ENCODE measurements around the gene CACFD1.

The CACFD1 gene

DNA sequence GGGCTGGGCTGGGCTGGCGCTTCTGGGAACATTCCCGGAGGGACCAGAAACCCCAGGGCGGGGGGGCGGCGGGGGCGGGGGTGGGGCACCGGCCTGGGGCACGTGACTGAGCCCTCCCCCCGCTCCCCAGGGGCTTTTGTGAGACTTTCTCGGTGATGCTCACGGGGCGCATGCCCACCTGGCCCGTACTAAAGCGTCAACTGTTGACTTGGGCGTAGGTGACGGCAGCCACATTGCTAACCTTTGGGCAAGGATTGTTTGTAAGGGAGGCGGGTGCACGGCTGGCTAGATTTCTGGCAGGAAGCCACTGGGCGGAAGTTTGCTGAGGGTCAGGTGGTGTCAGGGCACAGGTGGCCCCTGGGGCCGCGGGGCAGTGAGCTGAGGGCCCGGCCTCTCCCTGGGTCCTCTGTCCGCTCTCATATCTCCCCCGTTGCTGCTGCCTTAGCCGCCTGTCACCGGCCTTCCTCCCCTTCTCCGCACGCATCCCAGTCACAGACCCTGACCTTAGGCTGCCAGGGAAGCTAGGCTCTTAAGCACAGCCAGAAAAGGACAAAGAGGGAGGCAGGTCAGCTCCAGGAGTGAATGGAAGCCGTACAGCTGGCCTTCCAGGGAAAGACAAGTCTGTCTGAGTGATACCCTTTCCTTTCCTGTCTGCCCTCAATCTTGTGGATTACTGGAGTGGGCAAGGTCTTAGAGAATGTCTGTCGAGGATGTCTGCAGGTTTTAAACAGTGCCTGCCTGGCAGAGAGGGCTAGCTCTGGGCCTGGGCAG, 812 bp downstream of the CACFD1 start:
- Histone ChIP-seq H3K36me3 (no peaks in the 10 kb centered on the region), H3K9me3 (no peaks in the 10 kb centered on the region), H3K27ac (peak overlapping the region; percentile 79), H3K4me1 (ENCODE audit: control insufficient read depth in 1 of 2, insufficient read depth in 1 of 2, low read depth in 1 of 2, low read length in 1 of 2) (peaks cover 13 to 15% of the 10 kb centered on the region in 2 experiments), H3K27me3 (peaks cover 47% of the 10 kb centered on the region), H3K4me3 (ENCODE audit: low read depth in 1 of 2, low read length in 1 of 2) (peak overlapping the region; percentile 83 to 86)
- TF ChIP-seq, protein P1, sequence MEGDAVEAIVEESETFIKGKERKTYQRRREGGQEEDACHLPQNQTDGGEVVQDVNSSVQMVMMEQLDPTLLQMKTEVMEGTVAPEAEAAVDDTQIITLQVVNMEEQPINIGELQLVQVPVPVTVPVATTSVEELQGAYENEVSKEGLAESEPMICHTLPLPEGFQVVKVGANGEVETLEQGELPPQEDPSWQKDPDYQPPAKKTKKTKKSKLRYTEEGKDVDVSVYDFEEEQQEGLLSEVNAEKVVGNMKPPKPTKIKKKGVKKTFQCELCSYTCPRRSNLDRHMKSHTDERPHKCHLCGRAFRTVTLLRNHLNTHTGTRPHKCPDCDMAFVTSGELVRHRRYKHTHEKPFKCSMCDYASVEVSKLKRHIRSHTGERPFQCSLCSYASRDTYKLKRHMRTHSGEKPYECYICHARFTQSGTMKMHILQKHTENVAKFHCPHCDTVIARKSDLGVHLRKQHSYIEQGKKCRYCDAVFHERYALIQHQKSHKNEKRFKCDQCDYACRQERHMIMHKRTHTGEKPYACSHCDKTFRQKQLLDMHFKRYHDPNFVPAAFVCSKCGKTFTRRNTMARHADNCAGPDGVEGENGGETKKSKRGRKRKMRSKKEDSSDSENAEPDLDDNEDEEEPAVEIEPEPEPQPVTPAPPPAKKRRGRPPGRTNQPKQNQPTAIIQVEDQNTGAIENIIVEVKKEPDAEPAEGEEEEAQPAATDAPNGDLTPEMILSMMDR (IDR thresholded peaks at IDR 0.05), result no peak

DNA sequence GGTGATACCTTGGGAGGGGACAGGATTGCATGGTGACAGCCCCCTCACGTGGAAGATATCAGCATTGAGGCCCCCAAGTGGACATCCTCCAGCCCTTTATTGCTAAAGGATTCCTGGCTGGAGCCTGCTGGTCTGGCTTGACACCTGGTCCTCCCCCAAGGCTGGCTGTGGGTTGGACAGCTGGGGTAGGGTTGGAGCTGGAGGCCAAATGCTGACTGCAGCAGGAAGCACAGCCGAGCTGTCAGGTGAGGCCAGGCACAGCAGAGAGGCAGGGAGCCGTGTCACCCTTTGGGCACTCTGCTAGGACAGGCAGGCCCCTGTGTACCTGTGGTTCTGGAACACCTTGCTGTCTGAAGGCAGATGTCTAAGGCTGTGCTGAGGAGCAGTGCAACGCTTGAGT, 2.2 kb downstream of the CACFD1 start:
- Histone ChIP-seq H3K9me3 (no peaks in the 10 kb centered on the region), H3K36me3 (no peaks in the 10 kb centered on the region), H3K27me3 (peaks cover 53% of the 10 kb centered on the region), H3K4me3 (ENCODE audit: low read depth in 1 of 2, low read length in 1 of 2) (no peak overlapping the region), H3K4me1 (ENCODE audit: control insufficient read depth in 1 of 2, insufficient read depth in 1 of 2, low read depth in 1 of 2, low read length in 1 of 2) (peaks cover 13 to 15% of the 10 kb centered on the region in 2 experiments), H3K27ac (no peak overlapping the region)
- TF ChIP-seq, protein P1 (IDR thresholded peaks at IDR 0.05), result no peak

DNA sequence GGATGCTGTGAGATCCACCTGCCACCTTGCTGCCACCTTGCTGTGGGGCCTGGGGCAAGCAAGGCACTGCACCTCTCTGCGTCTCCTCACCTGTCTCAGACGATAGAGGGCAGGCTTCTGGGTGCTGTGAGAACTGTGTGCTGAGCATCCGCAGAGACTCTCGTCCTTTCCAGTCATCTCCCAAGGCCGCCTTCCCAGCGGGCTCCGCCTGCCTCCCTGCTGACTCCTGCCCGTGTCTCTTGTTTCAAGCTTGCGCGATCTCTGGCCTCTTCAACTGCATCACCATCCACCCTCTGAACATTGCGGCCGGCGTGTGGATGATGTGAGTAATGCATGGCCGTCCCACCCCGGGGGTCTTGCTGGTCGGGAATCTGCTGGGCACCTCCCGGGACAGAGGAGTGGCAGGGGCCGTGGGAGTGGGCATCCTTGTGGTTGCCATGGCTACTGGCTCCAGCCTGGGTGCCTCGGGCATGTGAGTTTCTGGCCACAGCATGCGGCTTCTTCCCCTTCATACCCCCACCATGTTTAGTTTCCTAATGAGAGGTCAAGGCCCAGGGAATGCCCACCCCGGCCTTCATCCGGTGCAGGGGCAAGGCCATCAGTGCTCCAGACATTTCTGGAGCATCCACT, 3.6 kb downstream of the CACFD1 start:
- Histone ChIP-seq H3K4me1 (ENCODE audit: control insufficient read depth in 1 of 2, insufficient read depth in 1 of 2, low read depth in 1 of 2, low read length in 1 of 2) (peaks cover 13 to 15% of the 10 kb centered on the region in 2 experiments), H3K9me3 (no peaks in the 10 kb centered on the region), H3K36me3 (no peaks in the 10 kb centered on the region), H3K27me3 (peaks cover 44% of the 10 kb centered on the region), H3K27ac (no peak overlapping the region), H3K4me3 (ENCODE audit: low read depth in 1 of 2, low read length in 1 of 2) (no peak overlapping the region)
- TF ChIP-seq, protein P1 (IDR thresholded peaks at IDR 0.05), result no peak

DNA sequence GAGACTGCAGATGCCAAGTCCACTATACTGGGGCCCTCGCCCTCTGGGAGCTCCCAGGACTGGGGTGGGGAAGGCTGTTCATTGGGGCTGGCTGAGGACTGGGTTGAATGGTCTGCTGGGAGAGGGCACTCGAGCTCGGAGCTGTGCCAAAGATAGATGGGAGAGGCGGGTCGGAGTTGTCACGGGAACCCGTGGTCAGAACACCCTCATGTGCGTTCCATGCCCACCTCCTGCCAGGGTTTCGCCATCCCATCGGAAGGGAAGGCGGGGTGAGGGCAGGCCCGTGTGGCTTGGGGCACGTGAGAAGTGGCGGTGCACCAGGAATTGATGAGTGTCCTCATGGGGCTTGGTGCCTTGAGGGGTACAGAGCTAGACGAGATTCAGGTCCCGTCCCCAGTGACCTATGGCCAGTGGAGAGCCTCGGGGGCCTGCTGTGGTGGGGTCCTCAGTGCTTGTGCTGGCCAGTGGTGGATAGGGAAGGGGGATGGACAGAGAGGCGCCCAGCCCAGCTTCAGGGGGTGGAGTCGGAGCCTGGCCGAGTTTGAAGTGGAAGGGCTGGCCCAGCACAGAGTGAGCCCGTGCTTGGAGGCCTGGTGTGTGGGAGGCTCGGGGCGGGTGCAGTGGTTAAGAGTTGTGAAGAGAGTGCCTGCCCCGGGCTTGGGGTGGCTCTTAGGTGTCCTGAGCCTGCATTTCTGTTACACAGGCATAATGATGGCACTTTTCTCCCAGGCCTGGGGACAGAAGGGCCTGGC, 4.3 kb downstream of the CACFD1 start:
- Histone ChIP-seq H3K4me3 (ENCODE audit: low read depth in 1 of 2, low read length in 1 of 2) (no peak overlapping the region), H3K36me3 (no peaks in the 10 kb centered on the region), H3K9me3 (no peaks in the 10 kb centered on the region), H3K27ac (no peak overlapping the region), H3K27me3 (peaks cover 38% of the 10 kb centered on the region), H3K4me1 (ENCODE audit: control insufficient read depth in 1 of 2, insufficient read depth in 1 of 2, low read depth in 1 of 2, low read length in 1 of 2) (peaks cover 8 to 13% of the 10 kb centered on the region in 2 experiments)
- TF ChIP-seq, protein P1 (IDR thresholded peaks at IDR 0.05), result no peak

DNA sequence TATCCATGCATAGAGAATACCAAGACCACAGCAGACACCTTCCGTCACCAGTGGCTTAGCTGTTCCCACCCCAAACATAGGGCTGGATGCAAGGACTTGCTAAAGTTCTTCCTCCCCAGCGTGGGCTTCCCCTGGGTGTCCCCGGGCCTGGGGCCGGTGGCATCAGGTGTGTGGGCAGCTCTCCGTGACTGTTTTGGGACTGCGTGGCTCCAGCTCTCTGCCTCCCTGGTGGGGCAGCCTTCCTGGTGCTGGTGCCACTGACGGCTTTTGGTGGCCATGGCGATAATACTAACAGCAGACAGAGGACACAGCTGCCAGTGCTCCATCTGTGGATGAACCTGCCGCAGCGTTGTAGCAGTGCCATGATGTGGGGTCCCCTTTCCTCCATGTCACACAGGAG, 4.9 kb downstream of the CACFD1 start:
- Histone ChIP-seq H3K4me1 (ENCODE audit: control insufficient read depth in 1 of 2, insufficient read depth in 1 of 2, low read depth in 1 of 2, low read length in 1 of 2) (peaks cover 5 to 9% of the 10 kb centered on the region in 2 experiments), H3K27ac (no peak overlapping the region), H3K9me3 (no peaks in the 10 kb centered on the region), H3K27me3 (peaks cover 36% of the 10 kb centered on the region), H3K36me3 (no peaks in the 10 kb centered on the region), H3K4me3 (ENCODE audit: low read depth in 1 of 2, low read length in 1 of 2) (no peak overlapping the region)
- TF ChIP-seq, protein P1 (IDR thresholded peaks at IDR 0.05), result no peak

Data from neutrophil (primary cell).